HG03442 (cell line): ENCODE results near the gene RFX3.
A peak's percentile ranks its signal among the peaks of the same experiment; 100 is the strongest.

ENCODE experiments used
- ATAC-seq: cut with Tn5 transposase; IDR thresholded peaks from one replicate; pipeline ENCODE4 v1.9.1; 2021; ENCODE audit warnings: mild to moderate bottlenecking, moderate library complexity; ENCODE audit not compliant: unreplicated experiment

The RFX3 gene

GRCh38 chr9:3436629-3437420 lies 89.0 kb downstream of the RFX3 start:
- ATAC-seq = no peak

- ATAC-seq = no peak
These were observed 90.1 kb downstream of the RFX3 start for GRCh38 chr9:3435732-3436131.

- ATAC-seq = no peak
These were observed 91.2 kb downstream of the RFX3 start for GRCh38 chr9:3434594-3434993.

GRCh38 chr9:3433754-3434153 lies 92.0 kb downstream of the RFX3 start:
- no peak for ATAC-seq

- ATAC-seq = no peak
These were observed 92.7 kb downstream of the RFX3 start for GRCh38 chr9:3433066-3433465.

- no peak for ATAC-seq
These were observed 93.9 kb downstream of the RFX3 start for GRCh38 chr9:3431890-3432289.

GRCh38 chr9:3419893-3420292 lies 105.9 kb downstream of the RFX3 start:
- ATAC-seq = no peak

GRCh38 chr9:3415906-3416305 lies 109.9 kb downstream of the RFX3 start:
- ATAC-seq = no peak

- no peak for ATAC-seq
These were observed 111.8 kb downstream of the RFX3 start for GRCh38 chr9:3413984-3414383.

- no peak for ATAC-seq
These were observed 115.3 kb downstream of the RFX3 start for GRCh38 chr9:3410461-3410860.

- ATAC-seq = no peak
These were observed 116.3 kb downstream of the RFX3 start for GRCh38 chr9:3409453-3409852.

- no peak for ATAC-seq
These were observed 122.5 kb downstream of the RFX3 start for GRCh38 chr9:3403315-3403714.

- no peak for ATAC-seq
These were observed 124.4 kb downstream of the RFX3 start for GRCh38 chr9:3401221-3401954.

- no peak for ATAC-seq
These were observed 127.6 kb downstream of the RFX3 start for GRCh38 chr9:3398232-3398648.

GRCh38 chr9:3397766-3398165 lies 128.0 kb downstream of the RFX3 start:
- no peak for ATAC-seq

- no peak for ATAC-seq
These were observed 134.4 kb downstream of the RFX3 start for GRCh38 chr9:3391414-3391813.

GRCh38 chr9:3386753-3387152 lies 139.0 kb downstream of the RFX3 start:
- ATAC-seq = no peak

- ATAC-seq = peak; percentile 93
These were observed 139.9 kb downstream of the RFX3 start for GRCh38 chr9:3385871-3386270.

GRCh38 chr9:3371842-3372241 lies 154.0 kb downstream of the RFX3 start:
- no peak for ATAC-seq

GRCh38 chr9:3370715-3371114 lies 155.1 kb downstream of the RFX3 start:
- ATAC-seq = no peak

- ATAC-seq = no peak
These were observed 158.6 kb downstream of the RFX3 start for GRCh38 chr9:3367185-3367584.

- no peak for ATAC-seq
These were observed 164.0 kb downstream of the RFX3 start for GRCh38 chr9:3361689-3362392.
